B cell (primary cell): ENCODE data around the gene CAPN5. TPM values are rescaled to one million over a fixed set of nuclear protein-coding genes. Genes with fewer than 3 reads are reported as not detected.

Experiments used
- ATAC-seq: fragments of 200-7000 bp; cut with Tn5 transposase; one replicate; pipeline ENCODE4 v1.10.0; 2021; ENCODE audit warnings: low read depth, mild to moderate bottlenecking, moderate number of reproducible peaks, moderate library complexity
- CTCF ChIA-PET: fragments of 350-600 bp; sonication (Branson Sonifier 250); formaldehyde crosslinking; loops from one replicate; lab custom pipeline; 2021; ENCODE audit warnings: antibody characterized with exemption, inconsistent platforms; lab: Charles Lee
- POLR2A ChIA-PET: fragments of 350-600 bp; sonication (Branson Sonifier 250); formaldehyde crosslinking; loops from one replicate; lab custom pipeline; 2021; ENCODE audit warnings: antibody characterized with exemption; lab: Charles Lee
- DNase-seq: peaks from one replicate; pipeline ENCODE4 v3.0.0; 2013
- H2AFZ ChIP-seq: 2 replicates; pipeline ENCODE4 v1.6.1; 2012; ENCODE audit warnings: mild to moderate bottlenecking, low read depth, low read length; ENCODE audit not compliant: insufficient read depth, poor library complexity, severe bottlenecking
- H3K27ac ChIP-seq, 2 donors: 1 replicate in 1 of 2; 2 replicates in 1 of 2; pipeline ENCODE4 v1.5.1; 2012 to 2013; ENCODE audit warnings: low read length in 2 of 2, mild to moderate bottlenecking in 2 of 2, moderate library complexity in 1 of 2
- H3K27me3 ChIP-seq, 4 experiments: fragments of 200-600 bp in 1 of 4; sonication (generic) in 1 of 4; replicated peaks in 1 of 4; 1 replicate in 2 of 4; 2 replicates in 2 of 4; pipeline versions ENCODE4 v1.6.1 to v1.7.0; 2013 to 2016; ENCODE audit warnings: low read length in 3 of 4, mild to moderate bottlenecking in 2 of 4, mixed read lengths in 1 of 4, moderate library complexity in 1 of 4; ENCODE audit not compliant: insufficient read depth in 4 of 4, control insufficient read depth in 3 of 4; ENCODE audit errors: control extremely low read depth in 1 of 4
- H3K36me3 ChIP-seq, 2 experiments: replicated peaks in 1 of 2; 1 replicate in 1 of 2; 2 replicates in 1 of 2; pipeline versions ENCODE4 v1.6.1 to v1.7.1; 2013; ENCODE audit warnings: low read length in 1 of 2; ENCODE audit not compliant: insufficient read depth in 2 of 2, control insufficient read depth in 1 of 2; ENCODE audit errors: control extremely low read depth in 1 of 2, extremely low read depth in 1 of 2
- H3K4me1 ChIP-seq, 2 donors: fragments of 200-600 bp in 1 of 2; sonication (generic) in 1 of 2; 1 replicate in 1 of 2; 2 replicates in 1 of 2; pipeline versions ENCODE4 v1.5.1 to v1.6.1; 2013 to 2017; ENCODE audit warnings: low read length in 2 of 2; ENCODE audit not compliant: control insufficient read depth in 2 of 2, insufficient read depth in 2 of 2
- H3K4me2 ChIP-seq: replicated peaks from 2 replicates; pipeline ENCODE3; 2012; ENCODE audit warnings: mild to moderate bottlenecking, low read depth, low read length; ENCODE audit not compliant: poor library complexity, severe bottlenecking
- H3K4me3 ChIP-seq, 5 experiments: fragments of 200-600 bp in 1 of 5; sonication (generic) in 1 of 5; 1 replicate in 3 of 5; 2 replicates in 2 of 5; pipeline versions ENCODE4 v1.5.1 to v1.7.0; 2011 to 2016; ENCODE audit warnings: low read length in 4 of 5, mild to moderate bottlenecking in 4 of 5, low read depth in 2 of 5, control low read depth in 1 of 5, moderate library complexity in 1 of 5; ENCODE audit not compliant: insufficient read depth in 1 of 5; ENCODE audit errors: control extremely low read depth in 1 of 5, extremely low read depth in 1 of 5
- H3K79me2 ChIP-seq: fragments of 200-600 bp; sonication (generic); one replicate; pipeline ENCODE4 v1.6.0; 2016; ENCODE audit warnings: low read length; ENCODE audit not compliant: control insufficient read depth, insufficient read depth
- H3K9ac ChIP-seq: fragments of 200-600 bp; sonication (generic); 2 replicates; pipeline ENCODE4 v1.6.1; 2017; ENCODE audit warnings: mild to moderate bottlenecking, low read length, moderate library complexity
- H3K9me3 ChIP-seq, 3 donors: one replicate each; pipeline versions ENCODE4 v1.6.1 to v1.7.1; 2013; ENCODE audit warnings: low read length in 2 of 3; ENCODE audit not compliant: control insufficient read depth in 2 of 3, insufficient read depth in 1 of 3; ENCODE audit errors: control extremely low read depth in 1 of 3
- H4K20me1 ChIP-seq: 2 replicates; pipeline ENCODE4 v1.6.0; 2012; ENCODE audit warnings: mild to moderate bottlenecking, low read length; ENCODE audit not compliant: insufficient read depth, control insufficient read depth, poor library complexity, severe bottlenecking
- H3K27ac Mint-ChIP-seq: one replicate; pipeline ENCODE4 v1.8.0; 2021; ENCODE audit warnings: mixed read lengths
- H3K27me3 Mint-ChIP-seq: one replicate; pipeline ENCODE4 v1.8.0; 2021; ENCODE audit warnings: mixed read lengths
- H3K4me1 Mint-ChIP-seq: one replicate; pipeline ENCODE4 v1.8.0; 2021; ENCODE audit warnings: mixed read lengths
- H3K4me3 Mint-ChIP-seq: one replicate; pipeline ENCODE4 v1.8.0; 2021; ENCODE audit warnings: mixed read lengths
- H3K9me3 Mint-ChIP-seq: one replicate; pipeline ENCODE4 v1.8.0; 2022; ENCODE audit warnings: mixed read lengths; ENCODE audit not compliant: insufficient read depth
- CTCF ChIP-seq: fragments of 200-600 bp; IDR thresholded peaks from one replicate; pipeline ENCODE4 v1.8.0; 2022; ENCODE audit warnings: antibody characterized with exemption, mild to moderate bottlenecking
- EZH2 ChIP-seq: IDR thresholded peaks from 2 replicates; pipeline ENCODE4 v1.6.1; 2012; ENCODE audit warnings: borderline replicate concordance, low read depth, mild to moderate bottlenecking, moderate library complexity, low read length; ENCODE audit not compliant: insufficient read depth, poor library complexity, severe bottlenecking
- WGBS: methylation state at CpG from one replicate; pipeline ENCODE4 v1.1.5; 2013; ENCODE audit warnings: missing lambda C conversion rate; ENCODE audit not compliant: insufficient coverage; 5-methylcytosine and 5-hydroxymethylcytosine counted together
- intact Hi-C: fragments of 100-400 bp; cut with micrococcal nuclease; formaldehyde crosslinking; loops from one replicate; pipeline ENCODE4 v1.10.0; 2022
- polyA plus RNA-seq: library from polyadenylated mRNA; depleted of rRNA; stranded (reverse); fragments of >200 nt; gene quantifications from 2 replicates; pipeline ENCODE4 v1.2.3, GENCODE V29; 2012
- total RNA-seq, 2 donors: library from RNA; stranded (reverse); fragments of 120-200 nt in 1 of 2; gene quantifications; 1 replicate in 1 of 2; 2 replicates in 1 of 2; pipeline versions ENCODE4 v1.2.3 to v1.2.4, GENCODE V29; 2013 to 2022

The CAPN5 gene
- total and polyA plus RNA-seq, 2 donors (not counting 1 experiment from before 2014, with no cell fraction given): 0.74 to 0.78 TPM

GRCh38 chr11:77080643-77081210 lies 14.0 kb downstream of the CAPN5 start:
- Mint-ChIP-seq H3K4me1 (peaks cover 13% of the 10 kb centered on the region), H3K27ac (no peak overlapping the region), H3K9me3 (peaks cover 9% of the 10 kb centered on the region), H3K27me3 (no peaks in the 10 kb centered on the region), H3K4me3 (no peak overlapping the region)
- ATAC-seq (no peak), DNase-seq (no peak)
- Histone ChIP-seq H3K4me2 (no peak overlapping the region), H3K9me3 (peaks cover 0 to 5% (median 0%) of the 10 kb centered on the region in 3 donors), H3K4me3 (no peak overlapping the region), H3K36me3 (no peaks in the 10 kb centered on the region), H2AFZ (no peak overlapping the region), H3K27ac (no peak overlapping the region), H3K27me3 (no peaks in the 10 kb centered on the region), H4K20me1 (no peaks in the 10 kb centered on the region), H3K9ac (no peak overlapping the region), H3K4me1 (peaks cover 6 to 16% of the 10 kb centered on the region in 2 donors), H3K79me2 (no peaks in the 10 kb centered on the region)
- ChIA-PET CTCF (interaction anchor here (2.6 kb wide), 1 partner anchor 10 kb away, joined by 14 read pairs; no protein-coding TSS in a partner anchor), POLR2A (no interaction called here)
- 100% methylated on average over 2 of the region's 2 CpGs for WGBS
- TF ChIP-seq CTCF (no peak), EZH2 (no peak)
- intact Hi-C loops: no loop called here

GRCh38 chr11:77081381-77081851 lies 14.6 kb downstream of the CAPN5 start:
- H3K9ac ChIP-seq: no peak overlapping the region
- WGBS: 84% methylated on average over 9 of the region's 9 CpGs
- Mint-ChIP-seq H3K4me1 (peaks cover 13% of the 10 kb centered on the region), H3K9me3 (peaks cover 9% of the 10 kb centered on the region), H3K27ac (no peak overlapping the region), H3K4me3 (no peak overlapping the region), H3K27me3 (no peaks in the 10 kb centered on the region)
- no peaks in the 10 kb centered on the region for H3K27me3 ChIP-seq
- H3K4me2 ChIP-seq: no peak overlapping the region
- no peaks in the 10 kb centered on the region for H3K36me3 ChIP-seq
- no peaks in the 10 kb centered on the region for H4K20me1 ChIP-seq
- peaks cover 6 to 16% of the 10 kb centered on the region in 2 donors for H3K4me1 ChIP-seq
- peaks cover 0 to 5% (median 0%) of the 10 kb centered on the region in 3 donors for H3K9me3 ChIP-seq
- ChIA-PET CTCF (interaction anchor here (0.7 to 2.6 kb wide), 2 partner anchors 10 to 162 kb away, joined by 3 to 14 read pairs; no protein-coding TSS in a partner anchor), POLR2A (no interaction called here)
- H3K4me3 ChIP-seq: no peak overlapping the region
- no peak overlapping the region for H2AFZ ChIP-seq
- ATAC-seq: no peak
- TF ChIP-seq EZH2: no peak
- TF ChIP-seq CTCF: no peak
- no peak overlapping the region for H3K27ac ChIP-seq
- intact Hi-C loops: no loop called here
- no peak for DNase-seq
- no peaks in the 10 kb centered on the region for H3K79me2 ChIP-seq
